ENCODE results near the gene ACACB. TPM values are rescaled to one million over a fixed set of nuclear protein-coding genes. Genes with fewer than 3 reads are reported as not detected.

The ACACB gene
- total and polyA plus RNA-seq, 7 experiments from 2014 or later = 3.8 to 58.3 (median 30.9) TPM

DNA sequence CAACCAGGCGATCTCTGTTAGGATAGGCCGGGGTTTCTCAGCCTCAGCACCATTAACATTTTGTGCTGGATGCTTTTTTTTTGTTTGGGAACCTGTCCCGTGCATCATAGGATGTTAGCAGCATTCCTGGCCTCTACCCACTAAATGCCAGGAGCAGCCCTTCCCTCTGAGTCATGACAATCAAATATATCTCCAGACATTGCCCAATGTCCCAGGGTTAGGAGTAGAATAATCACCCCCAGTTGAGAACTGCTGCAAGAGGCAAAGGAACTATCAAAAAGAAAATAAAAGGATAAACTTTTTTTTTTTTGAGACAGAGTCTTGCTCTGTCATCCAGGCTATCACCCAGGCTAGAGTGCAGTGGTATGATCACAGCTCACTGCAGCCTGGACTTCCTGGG is 76.0 kb downstream of the ACACB start:
- POLR2A ChIA-PET = no interaction called here
- ATAC-seq (no peak), DNase-seq (no peak)
- Histone ChIP-seq H3K9me3 (ENCODE audit: control insufficient read depth in 2 of 3, low read length in 3 of 3) (peaks cover 0 to 6% (median 0%) of the 10 kb centered on the region in 3 experiments), H3K4me1 (ENCODE audit: control insufficient read depth in 2 of 2, insufficient read depth in 2 of 2, low read length in 2 of 2) (no peaks in the 10 kb centered on the region), H3K27me3 (ENCODE audit: control insufficient read depth in 2 of 2, insufficient read depth in 2 of 2, low read length in 2 of 2) (no peaks in the 10 kb centered on the region), H3K4me3 (ENCODE audit: low read length) (no peak overlapping the region), H3K27ac (ENCODE audit: low read depth, low read length) (no peak overlapping the region), H3K36me3 (ENCODE audit: control insufficient read depth in 2 of 3, insufficient read depth in 3 of 3, low read length in 3 of 3) (peaks cover 0 to 54% (median 4%) of the 10 kb centered on the region in 3 experiments)
- intact Hi-C loops (cut with micrococcal nuclease) = no loop called here
- Mint-ChIP-seq H3K27me3 (no peaks in the 10 kb centered on the region), H3K4me3 (no peak overlapping the region), H3K9me3 (peaks cover 0 to 7% (median 0%) of the 10 kb centered on the region in 11 donors), H3K36me3 (peaks cover 8 to 59% (median 30%) of the 10 kb centered on the region in 5 donors), H3K4me1 (no peaks in the 10 kb centered on the region), H3K27ac (no peak overlapping the region)
- CTCF ChIA-PET = no interaction called here

DNA sequence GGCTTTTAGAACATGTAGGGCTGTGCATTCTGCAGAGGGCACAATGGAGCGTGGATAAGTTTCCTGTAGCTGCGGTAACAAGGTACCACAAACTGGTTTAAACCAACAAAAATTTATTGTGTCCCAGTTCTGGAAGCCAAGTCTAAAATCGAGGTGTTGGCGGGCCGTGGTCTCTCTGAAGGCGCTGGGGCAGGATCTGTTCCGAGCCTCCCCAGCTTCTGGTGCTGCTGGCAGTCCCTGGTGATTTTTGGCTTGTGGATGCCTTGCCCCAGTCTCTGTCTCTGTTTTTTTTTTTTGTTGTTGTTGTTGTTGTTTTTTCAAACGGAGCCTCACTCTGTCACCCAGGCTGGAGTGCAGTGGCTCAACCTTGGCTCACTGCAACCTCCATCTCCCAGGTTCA is 77.5 kb downstream of the ACACB start:
- no peaks in the 10 kb centered on the region for H3K27me3 Mint-ChIP-seq
- H3K4me3 ChIP-seq (ENCODE audit: low read length) = no peak overlapping the region
- no peak overlapping the region for H3K27ac ChIP-seq (ENCODE audit: low read depth, low read length)
- H3K27ac Mint-ChIP-seq = no peak overlapping the region
- CTCF ChIA-PET = no interaction called here
- no peak overlapping the region for H3K4me3 Mint-ChIP-seq
- H3K36me3 ChIP-seq (ENCODE audit: control insufficient read depth in 2 of 3, insufficient read depth in 3 of 3, low read length in 3 of 3) = peaks cover 0 to 43% (median 4%) of the 10 kb centered on the region in 3 experiments
- no peak for ATAC-seq
- no peaks in the 10 kb centered on the region for H3K4me1 ChIP-seq (ENCODE audit: control insufficient read depth in 2 of 2, insufficient read depth in 2 of 2, low read length in 2 of 2)
- peaks cover 8 to 63% (median 33%) of the 10 kb centered on the region in 5 donors for H3K36me3 Mint-ChIP-seq
- no peak for DNase-seq
- H3K9me3 Mint-ChIP-seq = peaks cover 0 to 7% (median 0%) of the 10 kb centered on the region in 11 donors
- intact Hi-C loops (cut with micrococcal nuclease) = no loop called here
- H3K9me3 ChIP-seq (ENCODE audit: control insufficient read depth in 2 of 3, low read length in 3 of 3) = peaks cover 0 to 6% (median 0%) of the 10 kb centered on the region in 3 experiments
- H3K27me3 ChIP-seq (ENCODE audit: control insufficient read depth in 2 of 2, insufficient read depth in 2 of 2, low read length in 2 of 2) = no peaks in the 10 kb centered on the region
- POLR2A ChIA-PET = no interaction called here
- no peaks in the 10 kb centered on the region for H3K4me1 Mint-ChIP-seq

DNA sequence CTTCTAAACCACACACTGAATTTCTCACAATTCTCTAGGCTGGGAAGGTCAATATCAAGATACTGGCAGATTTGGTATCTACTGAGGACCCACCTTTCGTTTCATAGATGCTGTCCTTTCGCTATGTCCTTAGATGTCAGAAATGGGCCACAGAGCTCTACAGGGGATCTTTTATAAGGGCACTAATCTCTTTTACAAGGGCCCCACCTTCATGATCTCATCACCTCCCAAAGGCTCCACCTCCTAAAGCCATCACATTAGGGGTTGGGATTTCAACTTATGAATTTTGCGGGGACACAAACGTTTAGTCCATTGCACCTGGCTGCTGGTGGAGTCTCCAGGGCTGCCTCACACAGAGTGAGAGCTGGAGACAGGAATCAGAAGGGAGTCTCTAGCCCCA is 79.9 kb downstream of the ACACB start:
- H3K27me3 Mint-ChIP-seq = no peaks in the 10 kb centered on the region
- H3K36me3 Mint-ChIP-seq = peaks cover 8 to 77% (median 35%) of the 10 kb centered on the region in 5 donors
- no peak for ATAC-seq
- H3K4me1 Mint-ChIP-seq = no peaks in the 10 kb centered on the region
- CTCF ChIA-PET = no interaction called here
- Histone ChIP-seq H3K4me3 (ENCODE audit: low read length) (no peak overlapping the region), H3K36me3 (ENCODE audit: control insufficient read depth in 2 of 3, insufficient read depth in 3 of 3, low read length in 3 of 3) (peaks cover 0 to 54% (median 4%) of the 10 kb centered on the region in 3 experiments), H3K27me3 (ENCODE audit: control insufficient read depth in 2 of 2, insufficient read depth in 2 of 2, low read length in 2 of 2) (no peaks in the 10 kb centered on the region), H3K27ac (ENCODE audit: low read depth, low read length) (no peak overlapping the region), H3K9me3 (ENCODE audit: control insufficient read depth in 2 of 3, low read length in 3 of 3) (peaks cover 0 to 6% (median 0%) of the 10 kb centered on the region in 3 experiments), H3K4me1 (ENCODE audit: control insufficient read depth in 2 of 2, insufficient read depth in 2 of 2, low read length in 2 of 2) (no peaks in the 10 kb centered on the region)
- no peak overlapping the region for H3K4me3 Mint-ChIP-seq
- POLR2A ChIA-PET = no interaction called here
- no peak overlapping the region for H3K27ac Mint-ChIP-seq
- intact Hi-C loops (cut with micrococcal nuclease) = no loop called here
- H3K9me3 Mint-ChIP-seq = peaks cover 0 to 7% (median 0%) of the 10 kb centered on the region in 11 donors
- no peak for DNase-seq

DNA sequence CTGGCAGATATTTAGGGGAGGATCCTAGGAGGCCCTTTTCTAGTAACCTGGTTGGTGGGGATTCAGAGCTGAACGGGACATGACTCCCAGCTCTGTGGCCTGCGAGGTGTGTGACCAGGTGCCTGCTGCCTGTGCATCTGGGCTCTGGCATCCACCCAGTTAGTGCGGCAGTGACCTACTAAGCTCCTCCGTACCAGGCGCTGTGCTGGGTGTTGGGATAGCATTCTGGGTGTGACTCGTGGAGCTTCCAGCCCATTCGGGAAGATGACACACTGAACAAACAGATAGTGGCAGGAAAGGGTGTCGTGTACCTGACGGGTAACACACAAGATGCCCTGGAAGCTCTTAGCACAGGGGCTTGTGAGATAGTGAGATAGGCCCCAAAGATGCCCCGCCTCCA is 80.9 kb downstream of the ACACB start:
- H3K36me3 Mint-ChIP-seq = peaks cover 8 to 76% (median 34%) of the 10 kb centered on the region in 5 donors
- no peaks in the 10 kb centered on the region for H3K27me3 ChIP-seq (ENCODE audit: control insufficient read depth in 2 of 2, insufficient read depth in 2 of 2, low read length in 2 of 2)
- no peak for DNase-seq
- no peak for ATAC-seq
- ChIA-PET CTCF (no interaction called here), POLR2A (no interaction called here)
- intact Hi-C loops (cut with micrococcal nuclease) = no loop called here
- H3K9me3 Mint-ChIP-seq = peaks cover 0 to 7% (median 0%) of the 10 kb centered on the region in 11 donors
- no peaks in the 10 kb centered on the region for H3K4me1 ChIP-seq (ENCODE audit: control insufficient read depth in 2 of 2, insufficient read depth in 2 of 2, low read length in 2 of 2)
- peaks cover 0 to 6% (median 0%) of the 10 kb centered on the region in 3 experiments for H3K9me3 ChIP-seq (ENCODE audit: control insufficient read depth in 2 of 3, low read length in 3 of 3)
- H3K4me1 Mint-ChIP-seq = no peaks in the 10 kb centered on the region
- H3K36me3 ChIP-seq (ENCODE audit: control insufficient read depth in 2 of 3, insufficient read depth in 3 of 3, low read length in 3 of 3) = peaks cover 0 to 48% (median 4%) of the 10 kb centered on the region in 3 experiments
- H3K27me3 Mint-ChIP-seq = no peaks in the 10 kb centered on the region
- H3K27ac ChIP-seq (ENCODE audit: low read depth, low read length) = no peak overlapping the region
- H3K4me3 ChIP-seq (ENCODE audit: low read length) = no peak overlapping the region
- no peak overlapping the region for H3K4me3 Mint-ChIP-seq
- no peak overlapping the region for H3K27ac Mint-ChIP-seq

DNA sequence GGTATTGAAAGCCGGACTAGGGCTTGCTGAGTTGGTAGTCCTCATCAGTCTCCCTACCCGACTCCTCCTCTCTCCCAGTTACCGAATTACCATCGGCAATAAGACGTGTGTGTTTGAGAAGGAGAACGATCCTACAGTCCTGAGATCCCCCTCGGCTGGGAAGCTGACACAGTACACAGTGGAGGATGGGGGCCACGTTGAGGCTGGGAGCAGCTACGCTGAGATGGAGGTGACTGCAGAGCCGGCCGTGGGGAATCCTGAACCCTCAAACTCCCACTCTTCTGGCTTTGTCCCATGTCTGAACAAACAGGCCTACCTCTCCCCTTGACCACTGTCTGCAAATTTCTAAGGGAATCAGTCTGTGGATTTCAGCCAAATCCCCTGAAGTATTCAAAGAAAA is 82.9 kb downstream of the ACACB start:
- CTCF ChIA-PET = no interaction called here
- H3K27ac Mint-ChIP-seq = no peak overlapping the region
- H3K4me3 Mint-ChIP-seq = no peak overlapping the region
- H3K4me1 Mint-ChIP-seq = no peaks in the 10 kb centered on the region
- peaks cover 0 to 49% (median 4%) of the 10 kb centered on the region in 3 experiments for H3K36me3 ChIP-seq (ENCODE audit: control insufficient read depth in 2 of 3, insufficient read depth in 3 of 3, low read length in 3 of 3)
- H3K27ac ChIP-seq (ENCODE audit: low read depth, low read length) = no peak overlapping the region
- no peaks in the 10 kb centered on the region for H3K27me3 ChIP-seq (ENCODE audit: control insufficient read depth in 2 of 2, insufficient read depth in 2 of 2, low read length in 2 of 2)
- peaks cover 0 to 7% (median 0%) of the 10 kb centered on the region in 11 donors for H3K9me3 Mint-ChIP-seq
- intact Hi-C loops (cut with micrococcal nuclease) = no loop called here
- H3K4me1 ChIP-seq (ENCODE audit: control insufficient read depth in 2 of 2, insufficient read depth in 2 of 2, low read length in 2 of 2) = no peaks in the 10 kb centered on the region
- H3K36me3 Mint-ChIP-seq = peaks cover 8 to 74% (median 42%) of the 10 kb centered on the region in 5 donors
- H3K4me3 ChIP-seq (ENCODE audit: low read length) = no peak overlapping the region
- H3K9me3 ChIP-seq (ENCODE audit: control insufficient read depth in 2 of 3, low read length in 3 of 3) = peaks cover 0 to 6% (median 0%) of the 10 kb centered on the region in 3 experiments
- no peak for ATAC-seq
- POLR2A ChIA-PET = no interaction called here
- H3K27me3 Mint-ChIP-seq = no peaks in the 10 kb centered on the region
- DNase-seq = no peak

DNA sequence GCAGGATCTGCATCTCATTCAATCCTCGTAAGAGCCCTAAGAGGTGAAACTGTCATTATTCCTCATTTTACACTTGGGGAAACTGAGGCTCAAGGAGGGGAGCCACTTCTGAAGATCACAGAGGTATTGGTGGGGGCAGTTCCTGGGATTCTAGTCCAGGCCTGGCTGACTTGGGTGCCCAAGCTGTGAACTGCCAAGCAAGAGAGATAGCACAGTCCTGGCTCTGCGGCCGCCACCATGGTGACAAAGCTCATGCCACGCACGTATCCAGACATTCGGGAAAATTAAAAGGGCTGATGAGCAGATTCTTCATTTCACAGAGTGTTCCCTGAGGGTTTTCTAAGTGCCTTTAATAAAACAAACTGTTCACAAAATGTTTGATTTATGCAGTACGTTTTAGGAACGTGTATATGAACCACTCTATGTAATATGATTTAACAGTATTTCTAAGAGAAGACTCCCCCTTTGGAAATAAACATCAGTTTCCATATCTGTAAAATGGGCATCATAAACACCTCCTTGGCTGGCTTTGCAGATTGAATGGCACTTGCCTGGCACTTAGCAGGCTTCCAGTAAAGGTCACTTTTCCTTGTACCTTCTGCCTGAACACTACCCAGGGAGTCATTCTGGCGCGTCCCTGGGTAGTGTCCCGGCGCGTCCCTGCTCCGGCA is 84.6 kb downstream of the ACACB start:
- H3K9me3 Mint-ChIP-seq = peaks cover 0 to 5% (median 0%) of the 10 kb centered on the region in 11 donors
- H3K9me3 ChIP-seq (ENCODE audit: control insufficient read depth in 2 of 3, low read length in 3 of 3) = peaks cover 0 to 5% (median 0%) of the 10 kb centered on the region in 3 experiments
- H3K27me3 ChIP-seq (ENCODE audit: control insufficient read depth in 2 of 2, insufficient read depth in 2 of 2, low read length in 2 of 2) = no peaks in the 10 kb centered on the region
- H3K27me3 Mint-ChIP-seq = no peaks in the 10 kb centered on the region
- H3K4me1 ChIP-seq (ENCODE audit: control insufficient read depth in 2 of 2, insufficient read depth in 2 of 2, low read length in 2 of 2) = no peaks in the 10 kb centered on the region
- no peaks in the 10 kb centered on the region for H3K4me1 Mint-ChIP-seq
- no peak overlapping the region for H3K4me3 ChIP-seq (ENCODE audit: low read length)
- intact Hi-C loops (cut with micrococcal nuclease) = no loop called here
- H3K36me3 Mint-ChIP-seq = peaks cover 5 to 64% (median 32%) of the 10 kb centered on the region in 5 donors
- no peak overlapping the region for H3K27ac ChIP-seq (ENCODE audit: low read depth, low read length)
- no peak for DNase-seq
- no peak overlapping the region for H3K27ac Mint-ChIP-seq
- CTCF ChIA-PET = no interaction called here
- no peak for ATAC-seq
- peaks cover 0 to 48% (median 0%) of the 10 kb centered on the region in 3 experiments for H3K36me3 ChIP-seq (ENCODE audit: control insufficient read depth in 2 of 3, insufficient read depth in 3 of 3, low read length in 3 of 3)
- POLR2A ChIA-PET = no interaction called here
- H3K4me3 Mint-ChIP-seq = no peak overlapping the region

DNA sequence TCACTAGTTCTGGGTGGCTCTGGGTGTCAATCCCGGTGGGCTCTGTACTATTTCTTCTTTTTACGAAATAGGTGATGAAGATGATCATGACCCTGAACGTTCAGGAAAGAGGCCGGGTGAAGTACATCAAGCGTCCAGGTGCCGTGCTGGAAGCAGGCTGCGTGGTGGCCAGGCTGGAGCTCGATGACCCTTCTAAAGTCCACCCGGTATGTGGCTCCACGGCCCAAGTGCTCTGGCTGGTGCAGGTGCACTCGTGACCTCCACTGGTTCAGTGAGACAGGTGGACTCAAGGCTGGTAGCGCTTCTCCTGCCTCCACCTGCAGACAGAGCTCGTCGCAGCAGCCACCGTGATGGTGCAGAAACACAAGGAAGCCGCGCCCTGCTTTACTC is 85.1 kb downstream of the ACACB start:
- H3K27ac ChIP-seq (ENCODE audit: low read depth, low read length) = no peak overlapping the region
- no peak for DNase-seq

More for the DNA sequence above, 85.1 kb downstream of the ACACB start:
- Mint-ChIP-seq H3K27ac (peak overlapping the region in 1 of 9 donors; percentile 30), H3K36me3 (peaks cover 0 to 63% (median 28%) of the 10 kb centered on the region in 5 donors), H3K4me1 (no peaks in the 10 kb centered on the region), H3K9me3 (peaks cover 0 to 2% (median 0%) of the 10 kb centered on the region in 11 donors), H3K4me3 (peak overlapping the region in 1 of 10 donors; percentile 13), H3K27me3 (no peaks in the 10 kb centered on the region)
- Histone ChIP-seq H3K9me3 (ENCODE audit: control insufficient read depth in 2 of 3, low read length in 3 of 3) (no peaks in the 10 kb centered on the region), H3K36me3 (ENCODE audit: control insufficient read depth in 2 of 3, insufficient read depth in 3 of 3, low read length in 3 of 3) (peaks cover 0 to 45% (median 0%) of the 10 kb centered on the region in 3 experiments), H3K4me3 (ENCODE audit: low read length) (no peak overlapping the region), H3K27me3 (ENCODE audit: control insufficient read depth in 2 of 2, insufficient read depth in 2 of 2, low read length in 2 of 2) (no peaks in the 10 kb centered on the region), H3K4me1 (ENCODE audit: control insufficient read depth in 2 of 2, insufficient read depth in 2 of 2, low read length in 2 of 2) (no peaks in the 10 kb centered on the region)
- CTCF ChIA-PET = no interaction called here
- POLR2A ChIA-PET = no interaction called here
- intact Hi-C loops (cut with micrococcal nuclease) = no loop called here
- no peak for ATAC-seq
